HepG2 (cell line): ENCODE results near the gene PBOV1. TPM values are rescaled to one million over a fixed set of nuclear protein-coding genes. Genes with fewer than 3 reads are reported as not detected.
A peak's percentile ranks its signal among the peaks of the same experiment; 100 is the strongest.

Experiments used
- ERF ChIP-seq: IDR thresholded peaks from 2 replicates; pipeline ENCODE4 v1.6.1; 2018; ENCODE audit warnings: missing biosample characterization, missing genetic modification reagents
- ESRRA ChIP-seq: sonication (generic); formaldehyde crosslinking; IDR thresholded peaks from 2 replicates; pipeline ENCODE4 v1.5.1; 2020; ENCODE audit warnings: mild to moderate bottlenecking, low read depth, missing genetic modification reagents
- ETV5 ChIP-seq: IDR thresholded peaks from 2 replicates; pipeline ENCODE4 v1.6.1; 2018; ENCODE audit warnings: missing biosample characterization, missing genetic modification reagents, inconsistent platforms, borderline replicate concordance
- GATA4 ChIP-seq: sonication (generic); IDR thresholded peaks from 2 replicates; pipeline ENCODE4 v1.6.1; 2016; ENCODE audit warnings: antibody characterized with exemption, low read depth, borderline replicate concordance
- HDAC1 ChIP-seq: sonication (generic); formaldehyde crosslinking; IDR thresholded peaks from 2 replicates; pipeline ENCODE4 v1.5.1; 2020; ENCODE audit warnings: mild to moderate bottlenecking, missing genetic modification reagents
- KDM6A ChIP-seq: IDR thresholded peaks from 2 replicates; pipeline ENCODE4 v1.6.1; 2016; ENCODE audit warnings: low read depth
- MAZ ChIP-seq, 2 experiments: sonication (generic) in 1 of 2; formaldehyde crosslinking in 1 of 2; IDR thresholded peaks; 2 replicates each; pipeline versions ENCODE4 v1.5.0 to v1.6.1; 2012 to 2020; ENCODE audit warnings: low read depth in 2 of 2, mild to moderate bottlenecking in 2 of 2, borderline replicate concordance in 1 of 2, improper control_type of control experiment in 1 of 2, low read length in 1 of 2, missing genetic modification reagents in 1 of 2, moderate library complexity in 1 of 2
- RFXAP ChIP-seq: sonication (generic); formaldehyde crosslinking; IDR thresholded peaks from 2 replicates; pipeline ENCODE4 v1.4.0; 2020; ENCODE audit warnings: missing genetic modification reagents, borderline replicate concordance
- ZFP1 ChIP-seq: IDR thresholded peaks from 2 replicates; pipeline ENCODE4 v1.6.1; 2016
- ZNF101 ChIP-seq: sonication (generic); formaldehyde crosslinking; IDR thresholded peaks from 2 replicates; pipeline ENCODE4 v1.4.0; 2020; ENCODE audit warnings: mild to moderate bottlenecking, low read depth, missing genetic modification reagents, borderline replicate concordance
- ZNF136 ChIP-seq: sonication (generic); formaldehyde crosslinking; IDR thresholded peaks from 2 replicates; pipeline ENCODE4 v1.8.1; 2022; ENCODE audit warnings: low read depth, mild to moderate bottlenecking, moderate library complexity, missing genetic modification reagents
- ZNF3 ChIP-seq: IDR thresholded peaks from 2 replicates; pipeline ENCODE4 v1.7.0; 2017; ENCODE audit warnings: inconsistent platforms
- ZNF530 ChIP-seq: sonication (generic); formaldehyde crosslinking; IDR thresholded peaks from 2 replicates; pipeline ENCODE4 v1.5.0; 2020; ENCODE audit warnings: low read depth, mild to moderate bottlenecking, missing genetic modification reagents
- ZNF549 ChIP-seq: sonication (generic); formaldehyde crosslinking; IDR thresholded peaks from 2 replicates; pipeline ENCODE4 v1.5.0; 2020; ENCODE audit warnings: missing genetic modification reagents
- ZNF619 ChIP-seq: sonication (generic); formaldehyde crosslinking; IDR thresholded peaks from 2 replicates; pipeline ENCODE4 v1.4.0; 2020; ENCODE audit warnings: mild to moderate bottlenecking, missing genetic modification reagents
- ZNF724P ChIP-seq: sonication (generic); formaldehyde crosslinking; IDR thresholded peaks from 2 replicates; pipeline ENCODE4 v1.8.0; 2022; ENCODE audit warnings: missing genetic modification reagents, borderline replicate concordance
- ZSCAN20 ChIP-seq: sonication (generic); formaldehyde crosslinking; IDR thresholded peaks from 2 replicates; pipeline ENCODE4 v1.4.0; 2020; ENCODE audit warnings: missing genetic modification reagents, mild to moderate bottlenecking, borderline replicate concordance
- polyA plus RNA-seq, 8 experiments: library from polyadenylated mRNA; depleted of rRNA in 3 of 8; stranded (reverse) in 7 of 8; unstranded in 1 of 8; fragments of >200 nt; fragmentation: Illumina TruSeq in 4 of 8; extraction: Trizol in 4 of 8; gene quantifications; 2 replicates each; pipeline versions ENCODE4 v1.2.1 to v1.2.3, GENCODE V29; 2011 to 2016; ENCODE audit warnings: low read depth in 4 of 8, missing spikeins in 1 of 8, mixed read lengths in 1 of 8; ENCODE audit not compliant: insufficient read depth in 1 of 8
- total RNA-seq, 5 experiments: library from RNA; depleted of rRNA; stranded (reverse); fragments of >200 nt; fragmentation: Illumina TruSeq; extraction: Trizol; gene quantifications; 2 replicates each; pipeline ENCODE4 v1.2.3, GENCODE V29; 2016; ENCODE audit warnings: low read depth in 1 of 5
- TF ChIP-seq, protein P1 (sequence below): sonication (generic); formaldehyde crosslinking; IDR thresholded peaks from 2 replicates; pipeline ENCODE4 v1.5.1; 2020; ENCODE audit warnings: missing genetic modification reagents, mild to moderate bottlenecking, borderline replicate concordance
- TF ChIP-seq, protein P2 (sequence below): sonication (generic); formaldehyde crosslinking; IDR thresholded peaks from 2 replicates; pipeline ENCODE4 v1.5.1; 2020; ENCODE audit warnings: mild to moderate bottlenecking, missing genetic modification reagents, borderline replicate concordance
- TF ChIP-seq, protein P3 (sequence below): sonication (generic); formaldehyde crosslinking; conservative IDR thresholded peaks from 2 replicates; pipeline ENCODE4 v1.8.0; 2022; ENCODE audit warnings: low read depth, missing genetic modification reagents
- TF ChIP-seq, protein P4 (sequence below): sonication (generic); formaldehyde crosslinking; IDR thresholded peaks from 2 replicates; pipeline ENCODE4 v1.8.0; 2023; ENCODE audit warnings: mild to moderate bottlenecking, missing genetic modification reagents
- TF ChIP-seq, protein P5 (sequence below): sonication (generic); formaldehyde crosslinking; IDR thresholded peaks from 2 replicates; pipeline ENCODE4 v1.5.1; 2020; ENCODE audit warnings: missing genetic modification reagents, mild to moderate bottlenecking, borderline replicate concordance

Gene PBOV1
- total and polyA plus RNA-seq, 2 of the 13 experiments (the other 11 are each of a cell fraction or from before 2014, with no cell fraction given), result not detected

DNA sequence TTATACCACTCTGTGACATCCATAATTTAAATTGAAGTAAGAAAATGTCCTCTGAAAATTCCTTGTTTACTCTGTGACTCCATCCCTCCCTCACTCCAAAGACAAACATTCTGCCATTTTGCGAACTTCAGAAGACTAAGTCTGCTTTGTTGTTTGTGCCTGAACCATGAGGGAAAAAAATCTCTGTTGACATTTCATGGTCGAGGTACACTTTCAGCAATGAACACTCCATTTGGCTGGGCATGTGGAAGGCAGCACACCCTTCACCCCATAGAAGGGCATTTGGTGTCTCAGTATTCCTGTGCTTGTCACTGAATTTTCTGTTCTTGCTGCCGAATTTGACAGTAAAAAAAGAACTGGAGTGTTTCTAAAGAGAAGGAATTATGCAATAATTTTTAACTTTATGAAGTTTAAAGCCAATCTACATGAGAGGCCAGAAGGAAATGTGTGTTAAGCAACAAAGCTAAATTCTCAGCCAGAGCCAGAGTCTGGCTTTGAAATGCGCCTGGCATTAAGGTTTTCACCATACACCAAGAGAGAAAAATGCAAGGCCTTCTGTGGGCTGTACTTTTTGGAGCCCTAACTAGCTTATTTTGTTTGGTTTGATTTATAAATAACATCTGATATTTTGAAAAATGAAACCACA, 4.7 kb upstream of the PBOV1 start (continued):
- TF ChIP-seq, protein P1, sequence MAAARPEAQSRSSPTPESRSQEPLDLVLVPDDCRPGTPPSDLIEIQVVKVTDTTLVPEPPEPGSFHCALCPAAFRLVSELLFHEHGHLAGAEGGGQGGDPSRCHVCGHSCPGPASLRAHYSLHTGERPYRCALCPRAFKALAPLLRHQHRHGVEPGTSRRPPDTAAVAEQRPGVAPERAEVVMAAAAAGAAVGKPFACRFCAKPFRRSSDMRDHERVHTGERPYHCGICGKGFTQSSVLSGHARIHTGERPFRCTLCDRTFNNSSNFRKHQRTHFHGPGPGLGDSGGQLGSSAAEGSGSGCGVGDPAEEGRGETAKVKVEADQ (CRISPR knock-in tag), result no peak
- TF ChIP-seq HDAC1 (peak; percentile 78), ZNF136 (peak; percentile 82; the same call in 1 of the 2 replicates), GATA4 (peak; percentile 37; the same call in 1 of the 2 replicates), RFXAP (CRISPR knock-in tag) (no peak), ZNF530 (no peak), ERF (peak; percentile 92), ETV5 (CRISPR knock-in tag) (peak; percentile 70; the same call in 1 of the 2 replicates), ZNF549 (CRISPR knock-in tag) (no peak), ZNF3 (CRISPR knock-in tag) (0 out of 2 replicates have a peak, but pooled peaks have one; percentile 40), KDM6A (CRISPR knock-in tag) (peak; percentile 59), ZNF101 (CRISPR knock-in tag) (no peak), ZNF724P (CRISPR knock-in tag) (0 out of 2 replicates have a peak, but pooled peaks have one; percentile 60), ESRRA (CRISPR knock-in tag) (peak; percentile 79; the same call in 1 of the 2 replicates), ZNF619 (CRISPR knock-in tag) (no peak), MAZ (IDR thresholded peaks at IDR 0.05; ENCODE audit: borderline replicate concordance, low read depth, low read length) (peak; percentile 49; the same call in 1 of the 2 replicates), MAZ (CRISPR knock-in tag; IDR thresholded peaks at IDR 0.05; ENCODE audit: low read depth) (no peak), ZFP1 (CRISPR knock-in tag) (peak; percentile 68; the same call in 1 of the 2 replicates), ZSCAN20 (CRISPR knock-in tag) (no peak)
- TF ChIP-seq, protein P2, sequence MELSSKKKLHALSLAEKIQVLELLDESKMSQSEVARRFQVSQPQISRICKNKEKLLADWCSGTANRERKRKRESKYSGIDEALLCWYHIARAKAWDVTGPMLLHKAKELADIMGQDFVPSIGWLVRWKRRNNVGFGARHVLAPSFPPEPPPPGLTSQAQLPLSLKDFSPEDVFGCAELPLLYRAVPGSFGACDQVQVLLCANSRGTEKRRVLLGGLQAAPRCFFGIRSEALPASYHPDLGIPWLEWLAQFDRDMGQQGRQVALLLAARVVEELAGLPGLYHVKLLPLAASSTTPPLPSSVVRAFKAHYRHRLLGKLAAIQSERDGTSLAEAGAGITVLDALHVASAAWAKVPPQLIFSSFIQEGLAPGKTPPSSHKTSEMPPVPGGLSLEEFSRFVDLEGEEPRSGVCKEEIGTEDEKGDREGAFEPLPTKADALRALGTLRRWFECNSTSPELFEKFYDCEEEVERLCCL (CRISPR knock-in tag), result no peak; the same call in 1 of the 2 replicates
- TF ChIP-seq, protein P3, sequence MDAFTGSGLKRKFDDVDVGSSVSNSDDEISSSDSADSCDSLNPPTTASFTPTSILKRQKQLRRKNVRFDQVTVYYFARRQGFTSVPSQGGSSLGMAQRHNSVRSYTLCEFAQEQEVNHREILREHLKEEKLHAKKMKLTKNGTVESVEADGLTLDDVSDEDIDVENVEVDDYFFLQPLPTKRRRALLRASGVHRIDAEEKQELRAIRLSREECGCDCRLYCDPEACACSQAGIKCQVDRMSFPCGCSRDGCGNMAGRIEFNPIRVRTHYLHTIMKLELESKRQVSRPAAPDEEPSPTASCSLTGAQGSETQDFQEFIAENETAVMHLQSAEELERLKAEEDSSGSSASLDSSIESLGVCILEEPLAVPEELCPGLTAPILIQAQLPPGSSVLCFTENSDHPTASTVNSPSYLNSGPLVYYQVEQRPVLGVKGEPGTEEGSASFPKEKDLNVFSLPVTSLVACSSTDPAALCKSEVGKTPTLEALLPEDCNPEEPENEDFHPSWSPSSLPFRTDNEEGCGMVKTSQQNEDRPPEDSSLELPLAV (CRISPR knock-in tag), result no peak
- TF ChIP-seq, protein P4, sequence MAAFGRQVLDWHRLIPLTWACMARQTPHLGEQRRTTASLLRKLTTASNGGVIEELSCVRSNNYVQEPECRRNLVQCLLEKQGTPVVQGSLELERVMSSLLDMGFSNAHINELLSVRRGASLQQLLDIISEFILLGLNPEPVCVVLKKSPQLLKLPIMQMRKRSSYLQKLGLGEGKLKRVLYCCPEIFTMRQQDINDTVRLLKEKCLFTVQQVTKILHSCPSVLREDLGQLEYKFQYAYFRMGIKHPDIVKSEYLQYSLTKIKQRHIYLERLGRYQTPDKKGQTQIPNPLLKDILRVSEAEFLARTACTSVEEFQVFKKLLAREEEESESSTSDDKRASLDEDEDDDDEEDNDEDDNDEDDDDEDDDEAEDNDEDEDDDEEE (CRISPR knock-in tag), result no peak
- TF ChIP-seq, protein P5, sequence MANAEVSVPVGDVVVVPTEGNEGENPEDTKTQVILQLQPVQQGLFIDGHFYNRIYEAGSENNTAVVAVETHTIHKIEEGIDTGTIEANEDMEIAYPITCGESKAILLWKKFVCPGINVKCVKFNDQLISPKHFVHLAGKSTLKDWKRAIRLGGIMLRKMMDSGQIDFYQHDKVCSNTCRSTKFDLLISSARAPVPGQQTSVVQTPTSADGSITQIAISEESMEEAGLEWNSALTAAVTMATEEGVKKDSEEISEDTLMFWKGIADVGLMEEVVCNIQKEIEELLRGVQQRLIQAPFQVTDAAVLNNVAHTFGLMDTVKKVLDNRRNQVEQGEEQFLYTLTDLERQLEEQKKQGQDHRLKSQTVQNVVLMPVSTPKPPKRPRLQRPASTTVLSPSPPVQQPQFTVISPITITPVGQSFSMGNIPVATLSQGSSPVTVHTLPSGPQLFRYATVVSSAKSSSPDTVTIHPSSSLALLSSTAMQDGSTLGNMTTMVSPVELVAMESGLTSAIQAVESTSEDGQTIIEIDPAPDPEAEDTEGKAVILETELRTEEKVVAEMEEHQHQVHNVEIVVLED (CRISPR knock-in tag), result 0 out of 2 replicates have a peak, but pooled peaks have one; percentile 42
